K562 (cell line): ENCODE measurements around the gene HEATR1. TPM values are rescaled to one million over a fixed set of nuclear protein-coding genes. Genes with fewer than 3 reads are reported as not detected.

Experiments
- ATAC-seq: fragments of 200-7000 bp; cut with Tn5 transposase; 3 replicates; pipeline ENCODE4 v1.9.1; 2020; ENCODE audit warnings: moderate library complexity
- BruUV-seq: library from RNA; stranded (reverse); fragments of 400-500 nt; replicated peaks from 2 replicates; lab custom pipeline; 2021; lab: Mats Ljungman, UMichigan
- CTCF ChIA-PET: fragments of 300-600 bp; formaldehyde crosslinking; extraction: SDS; loops from one replicate; lab custom pipeline; 2021; ENCODE audit warnings: low intra/inter-chr PET ratio; lab: Yijun Ruan, JAX
- POLR2A ChIA-PET: fragments of 300-600, 350-650 bp; sonication (Branson Sonifier 250); formaldehyde crosslinking; extraction: SDS; loops from one replicate; lab custom pipeline; 2021; ENCODE audit warnings: antibody characterized with exemption, inconsistent platforms; lab: Yijun Ruan, JAX
- DNase-seq, 4 experiments: peaks; one replicate each; pipeline versions ENCODE4 v3.0.0 to v3.0.0-alpha.2; 2011 to 2018; ENCODE audit warnings: low spot score in 3 of 4, mixed read lengths in 3 of 4; ENCODE audit errors: extremely low read depth in 1 of 4
- FAIRE-seq: peaks from 2 replicates; lab custom pipeline; 2011; peaks lifted over from hg19 to GRCh38; lab: Jason Lieb, UNC
- H2AFZ ChIP-seq: 2 replicates; pipeline ENCODE4 v1.6.0; 2011; ENCODE audit warnings: low read depth, low read length, control low read depth, inconsistent platforms
- H3K27ac ChIP-seq: fragments of 200-600 bp; 3 replicates; pipeline ENCODE4 v1.8.0; 2011; ENCODE audit warnings: low read depth, mild to moderate bottlenecking, control low read depth, inconsistent platforms, low read length, moderate library complexity, mixed read lengths; ENCODE audit errors: extremely low read depth
- H3K27me3 ChIP-seq, 2 experiments: fragments of 300-600 bp in 1 of 2; 2 replicates in 1 of 2; 3 replicates in 1 of 2; pipeline versions ENCODE4 v1.6.0 to v1.8.0; 2011; ENCODE audit warnings: inconsistent platforms in 2 of 2, low read length in 2 of 2, mild to moderate bottlenecking in 1 of 2, mixed read lengths in 1 of 2, moderate library complexity in 1 of 2; ENCODE audit not compliant: control insufficient read depth in 2 of 2, insufficient read depth in 2 of 2
- H3K36me3 ChIP-seq: fragments of 300-600 bp; 3 replicates; pipeline ENCODE4 v1.8.0; 2011; ENCODE audit warnings: mild to moderate bottlenecking, low read length, inconsistent platforms; ENCODE audit not compliant: control insufficient read depth, insufficient read depth
- H3K4me1 ChIP-seq, 2 experiments: fragments of 200-600 bp in 1 of 2; replicated peaks in 1 of 2; 2 replicates in 1 of 2; 3 replicates in 1 of 2; pipeline versions ENCODE4 v1.5.1 to v1.8.0; 2011; ENCODE audit warnings: inconsistent platforms in 2 of 2, low read length in 2 of 2, mild to moderate bottlenecking in 1 of 2, mixed read lengths in 1 of 2, moderate library complexity in 1 of 2; ENCODE audit not compliant: control insufficient read depth in 2 of 2, insufficient read depth in 2 of 2
- H3K4me2 ChIP-seq: 2 replicates; pipeline ENCODE4 v1.6.1; 2011; ENCODE audit warnings: low read length, control low read depth, inconsistent platforms, mixed read lengths; ENCODE audit not compliant: insufficient read depth
- H3K4me3 ChIP-seq: fragments of 200-600 bp; sonication (generic), shearing (Covaris generic); 2 replicates; pipeline ENCODE4 v1.5.1; 2016; ENCODE audit warnings: control low read depth, inconsistent platforms
- H3K79me2 ChIP-seq: fragments of 200-600 bp; 3 replicates; pipeline ENCODE4 v1.8.0; 2011; ENCODE audit warnings: low read length, inconsistent platforms; ENCODE audit not compliant: control insufficient read depth, insufficient read depth
- H3K9ac ChIP-seq, 2 experiments: 2 replicates each; pipeline versions ENCODE4 v1.6.0 to v1.6.1; 2011; ENCODE audit warnings: low read depth in 2 of 2, low read length in 2 of 2, control low read depth in 1 of 2, inconsistent platforms in 1 of 2, mild to moderate bottlenecking in 1 of 2, mixed read lengths in 1 of 2; ENCODE audit not compliant: insufficient read depth in 1 of 2
- H3K9me1 ChIP-seq: one replicate; pipeline ENCODE4 v1.6.0; 2011; ENCODE audit warnings: inconsistent platforms, mild to moderate bottlenecking, low read length, moderate library complexity; ENCODE audit not compliant: control insufficient read depth, insufficient read depth
- H3K9me3 ChIP-seq: replicated peaks from 2 replicates; pipeline ENCODE4 v1.5.1; 2011; ENCODE audit warnings: low read depth, low read length, inconsistent platforms; ENCODE audit not compliant: control insufficient read depth, insufficient read depth
- H4K20me1 ChIP-seq: replicated peaks from 2 replicates; pipeline ENCODE4 v1.6.1; 2011; ENCODE audit warnings: low read length, inconsistent platforms, mixed read lengths; ENCODE audit not compliant: control insufficient read depth, insufficient read depth
- EZH2 ChIP-seq: IDR thresholded peaks from 2 replicates; pipeline ENCODE4 v1.6.1; 2012; ENCODE audit warnings: low read depth, mild to moderate bottlenecking, inconsistent platforms, low read length, borderline replicate concordance
- NEUROD1 ChIP-seq: fragments of 150-350 bp; IDR thresholded peaks from 2 replicates; pipeline ENCODE4 v1.6.1; 2014; ENCODE audit warnings: borderline replicate concordance, low read length, low read depth; ENCODE audit not compliant: partially characterized antibody
- RAD21 ChIP-seq, 2 experiments: fragments of 250-450 bp in 1 of 2; fragments of 450-650 bp in 1 of 2; sonication (Bioruptor Pico) in 1 of 2; formaldehyde crosslinking in 1 of 2; IDR thresholded peaks in 1 of 2; conservative IDR thresholded peaks in 1 of 2; 2 replicates each; pipeline versions ENCODE4 v1.4.0 to v1.8.0; 2020 to 2022; ENCODE audit warnings: mild to moderate bottlenecking in 2 of 2, moderate library complexity in 1 of 2
- WGBS: fragments of 100-300 bp; shearing (Covaris generic); methylation state at CpG from one replicate; pipeline ENCODE4 v1.1.6; 2016; ENCODE audit warnings: low coverage, mixed read lengths; ENCODE audit not compliant: insufficient coverage; ENCODE audit errors: missing lambda C conversion rate; 5-methylcytosine and 5-hydroxymethylcytosine counted together
- in situ Hi-C: fragments of 300-500 bp; cut with MboI; formaldehyde crosslinking; loops from 4 replicates; pipeline ENCODE4 v1.15.0; 2018; ENCODE audit warnings: inconsistent platforms, mixed read lengths
- intact Hi-C: fragments of 100-400 bp; cut with micrococcal nuclease; formaldehyde crosslinking; loops from 2 replicates; pipeline ENCODE4 v1.14.2; 2022
- polyA plus RNA-seq, 8 experiments: library from polyadenylated mRNA; depleted of rRNA in 4 of 8; stranded (reverse) in 5 of 8; unstranded in 3 of 8; fragments of >200 nt; fragmentation: Nextera tagmentation in 2 of 8; fragmentation: Illumina TruSeq in 1 of 8; extraction: Ambion mirVana in 2 of 8; extraction: Trizol in 1 of 8; gene quantifications; 2 replicates each; pipeline versions ENCODE4 v1.2.1 to v1.2.3, GENCODE V29; 2011 to 2014; ENCODE audit warnings: inconsistent platforms in 1 of 8, missing spikeins in 1 of 8
- total RNA-seq, 7 experiments: library from RNA; depleted of rRNA in 6 of 7; stranded (reverse); fragments of >200 nt in 6 of 7; fragmentation: Illumina TruSeq in 2 of 7; extraction: Trizol in 2 of 7; gene quantifications; 2 replicates each; pipeline versions ENCODE4 v1.2.1 to v1.2.3, GENCODE V29; 2011 to 2021; ENCODE audit warnings: low replicate concordance in 1 of 7
- TF ChIP-seq, protein P1 (sequence below): IDR thresholded peaks from 2 replicates; pipeline ENCODE4 v1.6.1; 2011; ENCODE audit warnings: borderline replicate concordance, low read depth, mild to moderate bottlenecking, moderate library complexity, low read length; ENCODE audit not compliant: insufficient read depth, poor library complexity, severe bottlenecking
- TF ChIP-seq, protein P2 (sequence below), 3 experiments: IDR thresholded peaks in 2 of 3; conservative IDR thresholded peaks in 1 of 3; 2 replicates each; pipeline ENCODE4 v1.5.1; 2011 to 2012; ENCODE audit warnings: low read length in 3 of 3, mild to moderate bottlenecking in 3 of 3, control low read depth in 2 of 3, improper control_type of control experiment in 1 of 3, inconsistent platforms in 1 of 3, low read depth in 1 of 3, mixed read lengths in 1 of 3, moderate library complexity in 1 of 3; ENCODE audit not compliant: insufficient read depth in 2 of 3

HEATR1 gene
- total and polyA plus RNA-seq, 9 of the 15 experiments (the other 6 are each of a cell fraction or from before 2014, with no cell fraction given), result 28.3 to 108 (median 50.9) TPM

GRCh38 chr1:236642763-236643162, 38.4 kb upstream of the HEATR1 start:
- Histone ChIP-seq H3K79me2 (no peaks in the 10 kb centered on the region), H3K4me2 (no peak overlapping the region), H3K4me1 (no peaks in the 10 kb centered on the region), H3K4me3 (no peak overlapping the region), H3K9me3 (no peaks in the 10 kb centered on the region), H3K36me3 (no peaks in the 10 kb centered on the region), H3K27ac (no peak overlapping the region), H3K27me3 (peaks cover 31 to 50% of the 10 kb centered on the region in 2 experiments), H3K9ac (no peak overlapping the region), H2AFZ (no peak overlapping the region), H4K20me1 (no peaks in the 10 kb centered on the region), H3K9me1 (no peaks in the 10 kb centered on the region)
- in situ Hi-C loops (no loop called here), intact Hi-C loops (no loop called here)
- BruUV-seq, result no TSS peak
- ChIA-PET CTCF (no interaction called here), POLR2A (interaction anchor here (0.7 kb wide), 1 partner anchor 38 kb away, joined by 3 read pairs; the partner anchor contains the start of gene HEATR1)
- 3% methylated on average over 4 of the region's 4 CpGs for WGBS
- FAIRE-seq (no peak), ATAC-seq (peak; percentile 80), DNase-seq (peak in 2 of 4 experiments; percentile 12 to 27)
- TF ChIP-seq RAD21 (CRISPR knock-in tag; conservative IDR thresholded peaks at IDR 0.05 in 1 of 2, IDR thresholded peaks at IDR 0.05 in 1 of 2) (0 out of 4 replicates have a peak, but pooled peaks of 1 of the 2 experiments have one; percentile 3), NEUROD1 (no peak), EZH2 (no peak)
- TF ChIP-seq, protein P1, sequence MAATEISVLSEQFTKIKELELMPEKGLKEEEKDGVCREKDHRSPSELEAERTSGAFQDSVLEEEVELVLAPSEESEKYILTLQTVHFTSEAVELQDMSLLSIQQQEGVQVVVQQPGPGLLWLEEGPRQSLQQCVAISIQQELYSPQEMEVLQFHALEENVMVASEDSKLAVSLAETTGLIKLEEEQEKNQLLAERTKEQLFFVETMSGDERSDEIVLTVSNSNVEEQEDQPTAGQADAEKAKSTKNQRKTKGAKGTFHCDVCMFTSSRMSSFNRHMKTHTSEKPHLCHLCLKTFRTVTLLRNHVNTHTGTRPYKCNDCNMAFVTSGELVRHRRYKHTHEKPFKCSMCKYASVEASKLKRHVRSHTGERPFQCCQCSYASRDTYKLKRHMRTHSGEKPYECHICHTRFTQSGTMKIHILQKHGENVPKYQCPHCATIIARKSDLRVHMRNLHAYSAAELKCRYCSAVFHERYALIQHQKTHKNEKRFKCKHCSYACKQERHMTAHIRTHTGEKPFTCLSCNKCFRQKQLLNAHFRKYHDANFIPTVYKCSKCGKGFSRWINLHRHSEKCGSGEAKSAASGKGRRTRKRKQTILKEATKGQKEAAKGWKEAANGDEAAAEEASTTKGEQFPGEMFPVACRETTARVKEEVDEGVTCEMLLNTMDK, result peak; percentile 71
- TF ChIP-seq, protein P2, sequence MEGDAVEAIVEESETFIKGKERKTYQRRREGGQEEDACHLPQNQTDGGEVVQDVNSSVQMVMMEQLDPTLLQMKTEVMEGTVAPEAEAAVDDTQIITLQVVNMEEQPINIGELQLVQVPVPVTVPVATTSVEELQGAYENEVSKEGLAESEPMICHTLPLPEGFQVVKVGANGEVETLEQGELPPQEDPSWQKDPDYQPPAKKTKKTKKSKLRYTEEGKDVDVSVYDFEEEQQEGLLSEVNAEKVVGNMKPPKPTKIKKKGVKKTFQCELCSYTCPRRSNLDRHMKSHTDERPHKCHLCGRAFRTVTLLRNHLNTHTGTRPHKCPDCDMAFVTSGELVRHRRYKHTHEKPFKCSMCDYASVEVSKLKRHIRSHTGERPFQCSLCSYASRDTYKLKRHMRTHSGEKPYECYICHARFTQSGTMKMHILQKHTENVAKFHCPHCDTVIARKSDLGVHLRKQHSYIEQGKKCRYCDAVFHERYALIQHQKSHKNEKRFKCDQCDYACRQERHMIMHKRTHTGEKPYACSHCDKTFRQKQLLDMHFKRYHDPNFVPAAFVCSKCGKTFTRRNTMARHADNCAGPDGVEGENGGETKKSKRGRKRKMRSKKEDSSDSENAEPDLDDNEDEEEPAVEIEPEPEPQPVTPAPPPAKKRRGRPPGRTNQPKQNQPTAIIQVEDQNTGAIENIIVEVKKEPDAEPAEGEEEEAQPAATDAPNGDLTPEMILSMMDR (IDR thresholded peaks at IDR 0.05 in 2 of 3, conservative IDR thresholded peaks at IDR 0.05 in 1 of 3; ENCODE audit: insufficient read depth in 2 of 3, low read depth in 1 of 3, low read length in 3 of 3), result peak; percentile 22 to 63 (median 32); a peak in 4 of 6 replicates
